Effector memory CD8-positive, alpha-beta T cell (primary cell): ENCODE data around the gene BPGM.

Experiments used
- ATAC-seq: fragments of 150-1000 bp; cut with Tn5 transposase; replicated peaks from 2 replicates; pipeline ENCODE4 v1.10.0; 2021; ENCODE audit warnings: mild to moderate bottlenecking, moderate library complexity
- DNase-seq, 3 experiments: peaks; one replicate each; pipeline ENCODE4 v3.0.0; 2021
- H3K27ac Mint-ChIP-seq, 2 donors: one replicate each; pipeline ENCODE4 v1.8.0; 2022; ENCODE audit warnings: mild to moderate bottlenecking in 2 of 2, mixed read lengths in 2 of 2, moderate library complexity in 2 of 2
- H3K27me3 Mint-ChIP-seq, 2 donors: one replicate each; pipeline ENCODE4 v1.8.0; 2022; ENCODE audit warnings: mixed read lengths in 2 of 2
- H3K36me3 Mint-ChIP-seq: one replicate; pipeline ENCODE4 v1.8.0; 2022; ENCODE audit warnings: mild to moderate bottlenecking, moderate library complexity, mixed read lengths; ENCODE audit not compliant: insufficient read depth
- H3K4me1 Mint-ChIP-seq, 2 donors: one replicate each; pipeline ENCODE4 v1.8.0; 2022; ENCODE audit warnings: low read depth in 2 of 2, mixed read lengths in 2 of 2
- H3K4me3 Mint-ChIP-seq, 2 donors: one replicate each; pipeline ENCODE4 v1.8.0; 2022; ENCODE audit warnings: mild to moderate bottlenecking in 2 of 2, mixed read lengths in 2 of 2, moderate library complexity in 2 of 2
- H3K9me3 Mint-ChIP-seq, 2 donors: one replicate each; pipeline ENCODE4 v1.8.0; 2022; ENCODE audit warnings: mixed read lengths in 2 of 2

The BPGM gene

GRCh38 chr7:134699021-134699818 is 52.6 kb downstream of the BPGM start:
- ATAC-seq (no peak), DNase-seq (no peak)
- Mint-ChIP-seq H3K27me3 (peaks cover 6 to 18% of the 10 kb centered on the region in 2 donors), H3K9me3 (no peaks in the 10 kb centered on the region), H3K4me1 (no peaks in the 10 kb centered on the region), H3K27ac (no peak overlapping the region), H3K36me3 (peaks cover 3% of the 10 kb centered on the region), H3K4me3 (no peak overlapping the region)

- ATAC-seq (no peak), DNase-seq (no peak)
- H3K27ac Mint-ChIP-seq = no peak overlapping the region
- H3K27me3 Mint-ChIP-seq = peaks cover 9 to 18% of the 10 kb centered on the region in 2 donors
- no peaks in the 10 kb centered on the region for H3K4me1 Mint-ChIP-seq
- peaks cover 3% of the 10 kb centered on the region for H3K36me3 Mint-ChIP-seq
- H3K9me3 Mint-ChIP-seq = no peaks in the 10 kb centered on the region
- no peak overlapping the region for H3K4me3 Mint-ChIP-seq
These were observed 53.2 kb downstream of the BPGM start for GRCh38 chr7:134699899-134700298.

- Mint-ChIP-seq H3K4me3 (no peak overlapping the region), H3K27ac (no peak overlapping the region), H3K9me3 (no peaks in the 10 kb centered on the region), H3K4me1 (no peaks in the 10 kb centered on the region), H3K36me3 (peaks cover 3% of the 10 kb centered on the region), H3K27me3 (peaks cover 12 to 18% of the 10 kb centered on the region in 2 donors)
- ATAC-seq = peak; percentile 49
- DNase-seq = peak; percentile 18 to 38 (median 21)
These were observed 54.6 kb downstream of the BPGM start for GRCh38 chr7:134701272-134701671.

GRCh38 chr7:134702366-134703240 is 56.0 kb downstream of the BPGM start:
- H3K4me3 Mint-ChIP-seq = no peak overlapping the region
- H3K9me3 Mint-ChIP-seq = no peaks in the 10 kb centered on the region
- ATAC-seq (no peak), DNase-seq (no peak)
- no peak overlapping the region for H3K27ac Mint-ChIP-seq
- H3K27me3 Mint-ChIP-seq = peaks cover 12 to 18% of the 10 kb centered on the region in 2 donors
- H3K36me3 Mint-ChIP-seq = no peaks in the 10 kb centered on the region
- no peaks in the 10 kb centered on the region for H3K4me1 Mint-ChIP-seq

GRCh38 chr7:134703241-134703594 is 56.6 kb downstream of the BPGM start:
- ATAC-seq (no peak), DNase-seq (no peak)
- Mint-ChIP-seq H3K27ac (no peak overlapping the region), H3K4me1 (no peaks in the 10 kb centered on the region), H3K9me3 (no peaks in the 10 kb centered on the region), H3K4me3 (no peak overlapping the region), H3K27me3 (peaks cover 12 to 18% of the 10 kb centered on the region in 2 donors), H3K36me3 (no peaks in the 10 kb centered on the region)

GRCh38 chr7:134703782-134704181 is 57.1 kb downstream of the BPGM start:
- ATAC-seq (no peak), DNase-seq (no peak)
- Mint-ChIP-seq H3K4me3 (no peak overlapping the region), H3K27ac (no peak overlapping the region), H3K9me3 (no peaks in the 10 kb centered on the region), H3K27me3 (peaks cover 12 to 18% of the 10 kb centered on the region in 2 donors), H3K36me3 (no peaks in the 10 kb centered on the region), H3K4me1 (no peaks in the 10 kb centered on the region)

- Mint-ChIP-seq H3K36me3 (no peaks in the 10 kb centered on the region), H3K4me3 (no peak overlapping the region), H3K4me1 (no peaks in the 10 kb centered on the region), H3K27me3 (peaks cover 12 to 18% of the 10 kb centered on the region in 2 donors), H3K9me3 (no peaks in the 10 kb centered on the region), H3K27ac (no peak overlapping the region)
- ATAC-seq = no peak
- DNase-seq = no peak
These were observed 58.2 kb downstream of the BPGM start for GRCh38 chr7:134704827-134705226.

- Mint-ChIP-seq H3K27me3 (peaks cover 12 to 18% of the 10 kb centered on the region in 2 donors), H3K4me1 (peaks cover 3 to 4% of the 10 kb centered on the region in 2 donors), H3K27ac (no peak overlapping the region), H3K36me3 (no peaks in the 10 kb centered on the region), H3K4me3 (no peak overlapping the region), H3K9me3 (no peaks in the 10 kb centered on the region)
- DNase-seq = no peak
- no peak for ATAC-seq
These were observed 59.1 kb downstream of the BPGM start for GRCh38 chr7:134705716-134706115.

GRCh38 chr7:134706468-134706867 is 59.8 kb downstream of the BPGM start:
- Mint-ChIP-seq H3K9me3 (no peaks in the 10 kb centered on the region), H3K27me3 (peaks cover 12 to 18% of the 10 kb centered on the region in 2 donors), H3K4me1 (peaks cover 9 to 11% of the 10 kb centered on the region in 2 donors), H3K36me3 (peaks cover 3% of the 10 kb centered on the region), H3K27ac (no peak overlapping the region), H3K4me3 (no peak overlapping the region)
- DNase-seq (no peak), ATAC-seq (no peak)

- no peak for ATAC-seq
- Mint-ChIP-seq H3K4me1 (peaks cover 9 to 14% of the 10 kb centered on the region in 2 donors), H3K36me3 (peaks cover 3% of the 10 kb centered on the region), H3K27ac (no peak overlapping the region), H3K27me3 (peaks cover 7% of the 10 kb centered on the region in 2 donors), H3K9me3 (no peaks in the 10 kb centered on the region), H3K4me3 (no peak overlapping the region)
- no peak for DNase-seq
These were observed 61.2 kb downstream of the BPGM start for GRCh38 chr7:134707663-134708378.

GRCh38 chr7:134708692-134709091 is 62.0 kb downstream of the BPGM start:
- H3K27me3 Mint-ChIP-seq = peaks cover 5 to 6% of the 10 kb centered on the region in 2 donors
- H3K36me3 Mint-ChIP-seq = peaks cover 3% of the 10 kb centered on the region
- ATAC-seq = no peak

GRCh38 chr7:134709197-134709596 is 62.5 kb downstream of the BPGM start:
- Mint-ChIP-seq H3K27ac (no peak overlapping the region), H3K4me1 (peaks cover 9 to 14% of the 10 kb centered on the region in 2 donors), H3K9me3 (no peaks in the 10 kb centered on the region), H3K4me3 (no peak overlapping the region), H3K27me3 (peaks cover 6 to 10% of the 10 kb centered on the region in 2 donors), H3K36me3 (peaks cover 3% of the 10 kb centered on the region)
- no peak for ATAC-seq
- DNase-seq = no peak

More at GRCh38 chr7:134708692-134709091, 62.0 kb downstream of the BPGM start:
- Mint-ChIP-seq H3K9me3 (no peaks in the 10 kb centered on the region), H3K27ac (no peak overlapping the region), H3K4me1 (peaks cover 9 to 14% of the 10 kb centered on the region in 2 donors), H3K4me3 (no peak overlapping the region)
- no peak for DNase-seq

- no peak for ATAC-seq
- no peaks in the 10 kb centered on the region for H3K9me3 Mint-ChIP-seq
- DNase-seq = no peak
- H3K36me3 Mint-ChIP-seq = peaks cover 3% of the 10 kb centered on the region
- H3K27me3 Mint-ChIP-seq = peaks cover 0 to 16% of the 10 kb centered on the region in 2 donors
- H3K27ac Mint-ChIP-seq = peak overlapping the region; percentile 91 to 92
- H3K4me1 Mint-ChIP-seq = peaks cover 9 to 14% of the 10 kb centered on the region in 2 donors
- H3K4me3 Mint-ChIP-seq = peak overlapping the region in 1 of 2 donors; percentile 11
These were observed 63.8 kb downstream of the BPGM start for GRCh38 chr7:134710511-134710853.
